Retina (tissue), 1 donor: ENCODE data around the gene SSH2.
"Not testable (repeated sequence)": the region's sequence is repeated elsewhere in the genome, so short reads cannot be mapped to it uniquely, and the experiment has no call there.

Experiments used
- DNase-seq: peaks from one replicate; pipeline ENCODE4 v3.0.0-alpha.2; 2016

SSH2 gene

DNA sequence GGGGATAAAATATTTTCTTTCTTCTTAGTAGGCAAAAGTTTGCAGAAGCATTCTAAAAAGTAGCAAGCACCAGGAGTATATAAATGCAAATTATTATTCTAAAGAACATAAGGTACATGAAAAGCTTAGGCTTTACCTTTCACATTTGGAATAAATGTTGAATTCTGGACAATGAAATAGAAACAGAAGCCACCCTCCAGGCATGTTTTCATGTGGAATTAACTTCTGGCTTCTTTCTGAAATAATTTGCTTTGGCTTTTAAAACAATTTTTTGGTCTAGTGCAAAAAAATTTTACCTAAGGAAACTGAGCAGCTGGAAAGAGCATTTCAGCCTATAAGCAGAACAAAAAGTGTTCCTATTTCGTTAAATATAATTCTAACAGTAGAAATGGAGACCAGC lies 197.8 kb downstream of the SSH2 start:
- DNase-seq: no peak

DNA sequence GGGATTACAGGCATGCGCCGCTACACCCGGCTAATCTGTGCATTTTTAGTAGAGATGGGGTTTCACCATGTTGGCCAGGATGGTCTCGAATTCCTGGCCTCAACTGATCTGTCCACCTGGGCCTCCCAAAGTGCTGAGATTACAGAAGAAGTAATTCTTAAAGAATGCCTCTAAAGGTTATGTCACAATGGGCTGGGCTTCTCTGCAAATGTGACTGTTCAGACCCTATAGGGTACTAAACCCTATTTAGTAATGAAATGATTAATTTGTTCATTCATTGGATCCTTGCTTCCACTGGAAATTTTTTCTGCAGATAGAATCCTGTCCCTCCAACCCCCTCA lies 198.5 kb downstream of the SSH2 start:
- DNase-seq: no peak

DNA sequence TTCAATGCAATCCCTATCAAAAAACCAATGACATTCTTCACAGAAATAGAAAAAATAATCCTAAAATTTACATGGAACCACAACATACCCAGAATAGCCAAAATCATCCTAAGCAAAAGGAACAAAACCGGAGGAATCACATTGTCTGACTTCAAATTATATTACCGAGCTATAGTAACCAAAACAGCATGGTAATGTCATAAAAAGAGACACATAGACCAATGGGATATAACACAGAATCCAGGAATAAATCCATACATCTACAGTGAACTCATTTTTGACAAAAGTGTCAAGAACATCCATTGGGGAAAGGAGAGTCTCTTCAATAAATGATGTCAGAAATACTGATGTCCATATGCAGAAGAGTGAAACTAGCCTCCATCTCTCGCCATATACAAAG lies 201.5 kb downstream of the SSH2 start:
- no peak for DNase-seq

DNA sequence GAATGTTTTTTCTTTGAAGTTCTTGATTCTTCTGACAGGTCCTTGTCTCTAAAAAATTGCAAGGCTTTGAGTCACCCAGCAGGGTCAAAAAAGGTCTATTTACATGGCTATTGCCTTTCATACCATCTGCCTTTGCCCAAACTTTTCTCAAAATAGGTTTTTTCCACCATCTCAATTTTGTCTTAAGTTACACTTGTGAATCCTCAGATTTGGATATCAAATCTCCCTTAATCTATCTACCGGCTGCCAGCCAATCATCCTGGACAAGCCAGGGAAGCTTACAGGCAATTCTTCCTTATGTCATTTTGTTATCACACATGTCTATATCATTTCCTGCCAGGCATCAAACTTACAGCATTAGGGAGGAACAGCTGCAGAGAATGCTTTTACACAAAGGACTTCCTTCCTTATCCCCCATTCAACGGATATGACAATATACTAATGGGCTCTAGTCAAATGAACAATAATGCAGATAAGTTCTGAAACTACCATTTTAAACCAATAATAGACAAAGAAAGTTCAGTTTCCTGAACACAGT lies 203.2 kb downstream of the SSH2 start:
- DNase-seq: no peak

DNA sequence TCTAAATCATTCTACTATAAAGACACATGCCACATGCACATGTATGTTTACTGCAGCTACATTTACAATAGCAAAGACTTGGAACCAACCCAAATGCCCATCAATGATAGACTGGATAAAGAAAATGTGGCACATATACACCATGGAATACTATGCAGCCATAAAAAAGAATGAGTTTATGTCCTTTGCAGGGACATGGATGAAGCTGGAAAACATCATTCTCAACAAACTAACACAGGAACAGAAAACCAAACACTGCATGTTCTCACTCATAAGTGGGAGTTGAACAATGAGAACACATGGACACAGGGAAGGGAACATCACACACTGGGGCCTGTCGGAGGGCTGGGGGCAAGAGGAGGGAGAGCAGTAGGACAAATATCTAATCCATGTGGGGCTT lies 204.6 kb downstream of the SSH2 start:
- not testable (repeated sequence) for DNase-seq

DNA sequence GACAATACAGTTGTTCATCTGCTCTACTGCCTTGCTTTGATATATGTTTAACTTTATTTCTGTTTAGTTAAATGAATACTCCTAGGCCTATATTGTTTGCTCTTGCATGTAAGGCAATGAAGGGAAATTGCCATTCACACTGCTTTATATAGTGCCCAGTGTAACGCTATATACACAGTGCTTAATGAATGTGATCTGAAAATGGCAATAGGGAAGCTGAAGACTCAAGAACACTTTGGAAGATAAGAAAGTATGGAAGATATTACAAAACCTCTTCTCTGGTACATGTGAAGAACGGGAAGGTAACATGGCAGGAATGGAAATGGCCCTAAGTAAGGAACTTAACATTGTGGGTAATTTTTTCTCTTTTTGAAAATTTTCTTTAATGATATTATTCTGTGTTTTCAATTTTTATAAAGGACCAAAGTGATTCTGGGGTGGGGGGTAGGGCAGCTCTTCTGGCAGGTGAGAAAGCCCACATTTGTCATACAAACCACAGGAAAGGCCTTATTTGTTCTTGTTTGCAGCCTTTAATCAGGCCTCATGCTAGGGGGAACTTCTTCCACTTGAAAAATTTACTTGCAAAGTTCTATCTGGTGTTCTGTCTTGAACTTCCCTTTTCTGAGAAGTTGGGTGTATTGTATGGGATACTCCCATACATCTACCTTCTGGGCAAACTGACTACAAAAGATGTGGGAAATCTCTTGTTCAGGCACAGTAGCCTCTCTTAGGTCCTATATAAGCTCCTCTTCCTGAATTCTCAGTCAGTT lies 206.6 kb downstream of the SSH2 start:
- DNase-seq: no peak

DNA sequence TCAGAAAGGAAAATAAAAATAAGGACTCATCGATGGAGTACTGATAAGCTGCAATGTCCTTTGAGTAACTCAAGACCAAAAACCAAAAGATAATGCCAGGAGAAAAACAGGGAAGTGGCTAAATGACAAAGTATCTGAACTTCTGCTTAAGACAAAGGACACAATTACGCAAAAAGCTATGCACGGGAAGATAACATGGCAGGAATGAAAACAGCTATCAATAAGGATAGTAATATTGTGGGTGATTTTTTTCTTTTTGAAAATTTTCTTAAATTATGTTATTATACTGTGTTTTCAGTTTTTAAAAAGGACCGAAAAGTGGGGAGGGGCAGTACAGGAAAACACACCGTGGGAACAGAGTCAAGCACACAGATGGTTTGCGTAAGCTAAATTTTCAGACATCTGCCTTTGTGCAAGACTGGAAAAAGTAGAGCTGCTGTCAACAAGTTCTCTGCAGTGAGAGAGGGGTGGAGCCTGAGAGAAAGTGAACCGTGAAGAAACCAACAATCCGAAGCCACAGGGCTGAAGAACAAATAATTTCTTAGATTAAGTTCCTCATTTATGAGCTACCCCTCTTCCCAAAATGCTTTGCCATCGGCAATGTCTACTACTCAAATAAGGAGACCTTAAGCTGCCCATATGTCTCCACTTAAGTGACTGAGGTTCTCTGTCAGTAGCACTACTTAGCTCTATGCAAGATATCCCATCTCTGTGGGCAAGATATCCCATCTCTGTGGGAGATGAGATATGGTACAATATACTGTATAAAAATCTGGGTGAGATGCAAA lies 207.4 kb downstream of the SSH2 start:
- no peak for DNase-seq

DNA sequence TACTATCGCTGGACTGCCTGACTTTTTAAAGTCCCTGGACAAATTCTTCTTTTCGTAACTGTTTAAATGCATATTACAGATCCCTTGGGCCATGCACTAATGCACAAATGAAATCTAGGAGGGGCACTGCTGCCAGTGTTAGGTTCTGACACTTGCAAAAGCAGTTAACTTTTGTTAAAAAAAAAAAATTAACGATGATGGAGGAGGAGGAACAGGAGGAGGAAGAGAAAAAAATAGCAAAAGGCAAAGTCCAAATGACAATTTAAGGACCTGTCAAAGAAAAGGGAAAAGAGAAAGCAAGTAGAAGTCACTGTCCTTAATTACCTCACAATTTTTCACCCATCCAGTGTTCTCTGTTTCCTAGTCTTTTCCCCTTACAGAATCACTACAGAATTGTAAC lies 209.5 kb downstream of the SSH2 start:
- no peak for DNase-seq

DNA sequence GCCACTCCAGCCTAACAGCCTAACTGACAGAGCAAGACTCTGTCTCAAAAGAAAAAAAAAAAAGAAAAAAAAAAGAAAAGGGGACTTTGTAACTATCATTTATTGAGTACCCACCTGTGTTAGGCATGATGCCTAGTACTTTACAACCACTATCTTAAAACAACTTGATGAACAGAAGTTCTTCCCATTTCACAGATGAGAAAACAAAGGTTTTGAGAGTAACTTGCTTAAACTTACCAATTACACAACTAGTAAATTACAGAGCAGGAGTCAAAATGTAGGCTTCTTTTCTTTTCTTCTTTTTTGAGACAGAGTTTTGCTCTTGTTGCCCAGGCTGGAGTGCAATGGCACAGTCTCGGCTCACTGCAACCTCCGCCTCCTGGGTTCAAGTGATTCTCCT lies 210.6 kb downstream of the SSH2 start:
- no peak for DNase-seq

DNA sequence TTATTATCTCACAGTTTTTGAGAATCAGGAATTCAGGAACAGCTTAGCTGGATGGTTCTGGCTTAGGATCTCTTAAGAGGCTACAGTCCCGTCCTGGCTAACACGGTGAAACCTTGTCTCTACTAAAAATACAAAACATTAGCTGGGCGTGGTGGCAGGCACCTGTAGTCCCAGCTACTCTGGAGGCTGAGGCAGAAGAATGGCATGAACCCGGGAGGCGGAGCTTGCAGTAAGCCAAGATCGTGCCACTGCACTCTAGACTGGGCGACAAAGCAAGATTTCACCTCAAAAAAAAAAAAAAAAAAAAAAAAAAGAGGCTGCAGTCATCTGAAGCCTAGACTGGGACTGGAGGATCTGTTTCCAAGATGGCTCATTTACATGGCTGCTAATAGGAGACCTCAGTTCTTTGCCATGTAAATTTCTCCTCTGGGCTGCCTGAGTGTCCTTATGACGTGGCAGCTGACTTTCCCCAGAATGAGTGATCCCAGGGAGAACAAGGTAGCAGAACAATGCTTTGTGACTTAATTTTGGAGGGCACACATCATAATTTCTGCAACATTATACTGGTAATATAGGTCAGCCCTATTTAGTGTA lies 211.5 kb downstream of the SSH2 start:
- DNase-seq: no peak

DNA sequence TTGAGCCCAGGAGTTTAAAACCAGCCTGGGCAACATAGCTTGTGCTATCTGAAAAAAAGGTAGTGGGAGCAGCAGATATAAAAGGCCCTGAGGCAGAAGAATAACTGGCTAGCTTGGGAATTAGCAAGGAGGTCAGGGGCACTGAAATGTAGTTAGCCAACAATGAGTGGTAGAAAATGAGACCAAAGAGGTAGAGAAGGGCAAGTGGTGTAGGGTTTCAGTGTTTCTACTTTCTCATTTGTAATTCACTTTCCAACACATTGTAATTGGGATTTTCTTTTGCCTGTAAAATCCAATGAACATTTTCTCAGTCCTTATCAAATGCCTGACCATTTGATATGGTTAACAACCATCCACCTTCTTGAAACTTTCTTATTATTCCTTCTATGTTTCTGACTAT lies 212.2 kb downstream of the SSH2 start:
- no peak for DNase-seq

DNA sequence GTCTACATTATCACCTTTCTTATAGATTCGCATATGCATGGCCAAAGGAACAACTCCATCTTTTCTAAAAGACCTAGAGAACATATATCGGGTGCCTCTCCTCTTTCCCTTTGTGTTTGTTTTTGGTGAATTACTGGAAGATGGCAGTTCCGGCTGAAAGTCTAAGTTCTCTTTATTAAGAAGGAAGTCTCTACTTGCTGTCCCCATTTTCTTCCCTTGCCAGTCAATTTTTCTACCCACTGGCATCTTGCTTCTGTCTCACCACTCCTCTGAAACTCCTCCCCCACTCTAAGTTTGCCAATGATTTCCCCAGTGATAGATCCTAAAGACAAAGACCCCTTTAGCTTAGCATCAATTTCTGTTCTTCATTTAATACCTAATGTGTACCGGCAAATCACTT lies 213.5 kb downstream of the SSH2 start:
- no peak for DNase-seq

DNA sequence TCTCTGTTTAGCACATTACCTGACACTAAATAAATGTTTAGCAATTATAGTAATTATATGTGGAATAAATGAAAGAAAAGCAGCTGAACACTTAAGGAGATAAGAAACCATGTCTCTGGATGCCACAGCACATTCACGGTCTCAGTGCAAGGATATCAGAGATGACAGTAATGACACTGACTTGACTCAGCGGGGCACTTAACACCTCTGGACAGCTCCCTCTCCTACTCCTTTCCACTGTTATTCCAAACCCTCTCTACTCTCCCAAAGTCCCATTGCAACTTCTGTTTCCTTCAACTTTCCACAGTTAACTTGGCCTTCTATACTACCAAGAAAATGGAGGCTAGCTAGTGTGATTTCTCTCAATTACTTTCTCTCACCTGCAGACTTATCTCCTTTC lies 214.3 kb downstream of the SSH2 start:
- no peak for DNase-seq

DNA sequence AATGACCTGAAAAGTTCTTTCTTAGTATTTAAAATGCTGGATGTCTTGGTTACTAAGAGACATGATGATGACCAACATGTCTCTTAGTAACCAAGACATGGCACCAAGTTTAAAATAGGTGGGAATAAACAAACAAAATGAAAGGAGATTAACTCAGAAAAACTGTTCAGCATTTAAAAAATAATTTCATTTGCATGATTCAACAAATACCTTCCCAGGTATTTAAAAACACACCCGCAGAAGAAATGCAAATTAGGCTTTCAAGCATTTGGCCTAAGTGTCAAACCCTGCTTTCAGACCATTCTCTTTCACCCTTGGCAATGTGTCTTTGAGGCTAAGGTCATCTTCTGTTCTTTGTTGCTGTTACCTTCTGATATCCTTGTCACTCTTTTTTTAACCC lies 215.9 kb downstream of the SSH2 start:
- DNase-seq: no peak

DNA sequence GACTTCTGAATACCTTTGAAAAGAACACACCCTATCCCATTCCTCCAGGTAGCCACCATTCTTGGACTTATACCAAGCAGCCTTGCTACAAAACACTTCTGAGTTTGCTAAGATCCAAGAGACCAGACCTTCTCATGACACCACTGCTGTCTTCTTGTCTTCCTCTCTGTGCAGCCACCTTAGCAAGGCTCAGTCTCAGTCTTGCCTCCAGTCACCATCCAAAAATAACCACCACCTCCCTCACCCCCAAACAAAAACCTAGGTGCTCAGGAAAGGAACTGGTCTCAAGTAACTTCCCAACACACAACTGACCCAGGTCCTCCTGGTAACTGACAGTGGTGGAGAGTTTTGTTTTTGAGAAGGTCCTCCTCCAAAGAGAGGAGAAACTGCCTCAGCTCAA lies 216.4 kb downstream of the SSH2 start:
- DNase-seq: no peak

DNA sequence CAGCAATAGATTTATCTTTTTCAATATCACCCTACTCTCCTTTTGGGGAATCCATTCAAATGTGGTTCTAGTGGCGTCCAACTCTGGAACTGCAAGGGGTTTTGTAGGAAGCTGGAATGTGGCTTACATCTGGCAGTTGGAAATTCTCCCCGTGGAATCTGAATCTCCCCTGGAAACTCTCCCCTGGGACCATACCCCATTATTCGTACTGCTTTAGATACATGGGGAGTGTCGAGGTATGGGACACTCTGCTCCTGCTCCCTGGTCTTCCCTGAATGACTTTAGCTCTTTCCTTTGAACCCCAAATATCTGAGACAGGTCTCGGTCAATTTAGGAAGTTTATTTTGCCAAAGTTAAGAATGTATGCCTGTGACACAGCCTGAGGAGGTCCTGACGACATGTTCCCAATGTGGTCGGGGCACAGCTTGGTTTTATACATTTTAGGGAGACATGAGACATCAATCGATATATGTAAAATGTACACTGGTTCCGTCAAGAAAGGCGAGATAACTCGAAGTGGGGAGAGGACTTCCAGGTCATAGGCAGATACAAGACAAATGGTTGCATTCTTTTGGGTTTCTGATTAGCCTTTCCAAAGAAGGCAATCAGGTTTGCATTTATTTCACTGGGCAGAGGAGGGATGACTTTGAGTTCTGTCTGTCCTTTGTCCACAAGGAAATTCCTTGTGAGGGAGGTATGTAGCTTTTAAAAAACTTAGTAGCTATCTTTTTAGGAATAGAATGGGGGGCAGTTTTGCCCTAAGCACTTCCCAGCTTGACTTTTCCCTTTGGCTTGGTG lies 218.2 kb downstream of the SSH2 start:
- DNase-seq: no peak

DNA sequence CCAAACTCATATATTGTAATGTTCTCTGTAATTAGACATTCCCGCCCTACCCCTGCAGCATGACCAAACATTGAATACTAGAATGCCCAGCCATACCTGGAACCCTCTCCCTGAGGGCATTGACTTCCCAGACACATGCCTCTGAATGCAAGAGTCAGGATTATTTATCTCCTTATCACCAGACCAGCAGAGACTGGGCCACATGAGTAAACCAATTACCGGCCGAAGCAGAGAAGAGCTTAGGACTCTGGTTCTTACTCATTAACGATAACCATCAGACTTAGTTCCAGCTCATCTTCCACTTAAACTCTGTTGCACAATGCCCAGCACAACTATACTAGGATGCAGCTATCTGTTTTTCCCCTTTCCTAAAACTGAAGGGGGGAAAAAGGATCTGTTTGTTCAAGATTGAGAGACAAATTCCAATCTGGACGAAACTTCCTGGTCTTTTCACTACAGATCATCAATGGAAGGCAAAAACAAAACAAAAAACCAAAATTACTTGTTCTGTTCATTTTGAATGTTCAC lies 219.1 kb downstream of the SSH2 start:
- no peak for DNase-seq

DNA sequence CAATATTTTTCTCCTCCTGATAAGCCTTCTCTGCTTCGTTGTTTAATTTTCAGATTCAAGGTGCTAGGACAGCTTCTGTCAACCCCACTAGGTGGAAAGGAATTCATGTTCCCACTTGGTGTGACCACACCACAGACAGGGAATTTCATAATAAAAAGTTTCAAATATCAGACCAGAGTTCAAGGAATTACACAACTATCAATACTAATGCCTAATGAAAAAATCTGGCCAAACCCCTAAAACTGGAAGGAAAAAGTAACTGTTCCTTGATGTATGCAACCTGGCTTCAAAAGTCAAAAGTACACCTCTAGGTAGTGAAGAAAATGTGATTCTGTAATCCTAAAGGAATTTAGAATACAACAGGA lies 219.5 kb downstream of the SSH2 start:
- DNase-seq: no peak

DNA sequence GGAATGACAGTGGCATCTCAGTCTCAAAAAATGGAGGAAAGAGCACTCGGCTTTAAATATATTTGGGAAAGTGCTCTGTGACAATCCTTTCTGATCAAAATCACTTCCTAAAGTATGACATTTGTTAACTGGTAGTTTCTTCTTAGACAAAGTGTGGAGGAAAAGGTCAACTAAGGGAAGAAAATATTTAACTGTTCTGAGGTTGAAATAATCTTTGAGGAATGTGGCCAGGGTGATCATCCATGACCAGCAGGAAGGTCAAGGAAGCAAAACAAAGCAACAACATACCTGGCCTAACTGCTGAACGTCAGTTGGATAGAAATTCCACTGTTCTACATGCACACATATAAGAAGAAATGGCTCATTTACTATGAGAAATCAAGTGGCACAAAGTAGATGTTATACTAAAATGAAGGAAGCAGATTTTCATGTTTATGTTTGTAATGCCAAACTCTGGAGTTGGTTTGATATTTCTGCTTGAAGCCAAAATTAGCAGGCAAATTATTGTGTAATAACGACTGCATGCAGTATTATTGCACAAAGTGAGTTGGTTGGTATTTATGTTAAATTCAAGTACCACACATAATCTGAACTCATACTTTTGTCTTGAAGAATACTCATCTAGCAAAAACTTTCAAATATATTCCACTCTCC lies 220.0 kb downstream of the SSH2 start:
- DNase-seq: no peak

DNA sequence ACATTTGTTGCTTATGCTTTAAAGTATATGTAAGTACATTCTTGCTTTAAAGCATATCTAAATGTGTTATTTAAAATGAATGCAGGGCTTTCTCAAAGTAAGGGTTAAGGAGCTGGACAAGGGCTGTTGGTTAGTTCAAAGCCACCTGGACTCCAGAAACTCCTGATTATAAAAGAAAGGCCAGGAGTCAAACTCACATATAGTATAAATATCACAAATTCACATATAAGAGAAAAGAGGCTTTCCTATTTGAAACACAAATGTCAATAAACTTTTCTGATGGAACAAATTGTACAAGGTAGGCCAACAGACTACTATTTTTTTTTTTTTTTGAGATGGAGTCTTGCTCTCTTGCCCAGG lies 222.8 kb downstream of the SSH2 start:
- no peak for DNase-seq

DNA sequence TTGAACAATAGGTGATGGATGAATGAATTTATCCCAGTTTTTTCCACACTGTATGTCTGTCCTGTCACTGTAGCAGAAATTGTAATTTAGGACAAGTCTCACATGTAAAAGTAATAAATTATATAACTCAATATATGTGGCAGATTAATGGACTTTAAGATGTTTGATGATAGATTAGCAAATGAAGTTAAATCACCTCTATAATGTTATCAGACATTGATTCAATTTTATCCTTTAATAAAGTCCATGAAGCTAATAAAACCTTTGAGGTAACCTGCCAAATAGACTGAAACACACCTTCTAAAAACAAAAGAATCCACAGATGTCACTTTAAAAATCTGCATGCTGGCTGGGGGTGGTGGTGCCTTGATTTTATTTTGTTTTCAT lies 224.0 kb downstream of the SSH2 start:
- DNase-seq: no peak

DNA sequence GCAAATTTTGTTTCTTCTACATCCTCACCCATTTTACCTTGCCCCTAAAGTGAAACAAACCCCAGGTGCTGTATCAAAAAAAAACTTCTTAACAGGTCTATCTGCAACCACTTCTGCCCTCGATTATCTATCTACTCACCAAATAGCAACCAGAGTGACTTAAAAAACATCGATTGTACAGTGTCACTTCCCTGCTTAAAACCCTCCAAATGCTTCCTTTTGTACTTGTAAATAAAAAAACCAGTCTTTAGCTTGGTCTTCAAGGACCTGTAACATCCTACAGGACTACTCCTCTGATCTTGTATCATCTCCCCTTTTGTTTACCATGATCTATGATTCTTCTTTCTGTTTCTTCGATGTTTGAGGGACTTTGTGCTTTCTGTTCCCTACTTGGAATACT lies 224.6 kb downstream of the SSH2 start:
- DNase-seq: no peak

DNA sequence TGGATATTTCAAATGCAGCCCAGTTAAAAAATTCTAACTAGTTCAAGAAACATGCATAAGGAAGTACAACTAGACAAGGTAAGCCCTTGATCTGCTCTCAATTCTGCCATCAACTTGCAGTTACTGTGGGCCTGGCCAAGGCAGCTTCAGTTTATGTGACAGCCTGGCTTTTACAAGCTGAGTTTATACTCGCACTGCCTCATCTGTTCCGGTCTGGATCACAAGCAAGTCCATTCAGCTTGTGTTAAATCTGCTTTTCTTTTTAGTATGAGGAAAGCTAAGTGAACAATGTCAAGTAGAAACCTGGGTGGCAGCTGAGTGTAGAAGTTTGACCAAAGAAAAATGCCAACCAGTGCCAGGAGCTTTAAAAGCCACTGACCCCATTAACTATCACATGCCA lies 230.7 kb downstream of the SSH2 start:
- DNase-seq: no peak
